SKM-1 treated with dmso at 0.1 percent for 144 hours (cell line): ENCODE data around the gene NDFIP2.
A peak's percentile ranks its signal among the peaks of the same experiment; 100 is the strongest.

Source experiments
- DNase-seq: peaks from one replicate; lab custom pipeline; 2025; ENCODE audit not compliant: unreplicated experiment; lab: John Stamatoyannopoulos, UW

The NDFIP2 gene

GRCh38 chr13:79492313-79492798 is 11.4 kb downstream of the NDFIP2 start:
- no peak for DNase-seq

- no peak for DNase-seq
Observed at GRCh38 chr13:79492918-79493594, 12.1 kb downstream of the NDFIP2 start.

GRCh38 chr13:79496188-79496587 is 15.2 kb downstream of the NDFIP2 start:
- no peak for DNase-seq

- DNase-seq, result no peak
Observed at GRCh38 chr13:79497064-79497463, 16.1 kb downstream of the NDFIP2 start.

GRCh38 chr13:79497852-79498251 is 16.9 kb downstream of the NDFIP2 start:
- DNase-seq, result no peak

GRCh38 chr13:79500829-79501228 is 19.9 kb downstream of the NDFIP2 start:
- DNase-seq, result no peak

DNA sequence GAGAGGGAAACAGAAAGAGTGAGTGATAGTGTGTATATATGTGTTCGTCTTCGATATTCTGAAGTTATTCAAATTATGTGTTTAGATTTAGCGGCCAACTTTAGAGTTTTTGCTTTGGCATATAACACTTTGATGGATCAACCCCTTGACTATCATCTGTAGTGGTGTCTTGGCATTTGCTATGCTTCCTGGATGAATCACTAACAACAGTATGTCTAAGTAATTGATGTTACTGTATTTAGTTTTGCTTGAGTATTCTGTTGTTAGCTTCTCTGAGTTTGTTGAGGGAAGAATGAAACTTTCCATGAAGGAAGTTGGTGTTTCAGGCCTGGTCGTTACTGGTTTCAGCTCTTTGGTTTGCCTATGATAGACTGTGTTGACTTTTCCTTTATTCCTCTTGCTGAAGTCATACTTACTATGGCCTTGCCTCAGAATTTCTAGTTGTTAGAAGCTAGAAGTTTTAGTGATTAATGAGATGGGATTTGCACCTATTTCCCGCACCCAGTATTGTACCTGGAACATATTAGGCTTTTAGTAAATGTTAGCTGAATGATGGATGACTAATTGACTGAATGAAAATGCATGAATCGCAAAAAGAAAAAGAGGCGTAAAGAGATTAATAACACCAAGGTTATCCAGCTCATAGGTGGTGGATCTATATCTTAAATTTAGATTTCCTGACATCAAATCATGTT is 20.7 kb downstream of the NDFIP2 start:
- DNase-seq, result no peak

DNA sequence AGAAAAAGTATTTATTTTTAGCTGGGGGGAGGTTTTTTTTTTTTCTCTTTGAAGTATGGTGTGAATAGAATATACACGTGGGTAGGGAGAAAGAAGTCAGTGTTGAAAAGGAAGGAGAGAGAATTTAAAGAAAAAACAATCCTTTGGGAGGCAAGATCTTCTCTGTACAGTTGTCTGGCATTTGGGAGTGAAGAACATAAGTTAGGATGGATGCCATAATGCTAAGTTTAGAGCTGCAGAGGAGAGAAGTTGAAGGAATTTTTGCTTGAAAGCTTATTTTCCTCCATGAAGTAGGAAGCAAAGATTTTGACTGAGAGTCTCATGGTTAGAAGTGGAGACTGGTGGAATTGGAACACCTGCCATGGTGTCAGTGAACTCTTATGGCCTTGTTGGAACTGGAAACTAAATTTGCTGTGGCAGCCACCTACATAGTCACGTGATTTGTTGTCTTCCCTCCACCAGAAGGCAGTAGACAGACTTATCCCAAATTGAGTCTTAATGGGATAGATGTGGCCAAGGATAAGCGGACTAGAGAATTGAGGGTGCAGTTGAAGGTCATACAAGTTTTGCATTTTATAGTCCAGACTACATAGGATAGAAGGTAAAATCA is 22.0 kb downstream of the NDFIP2 start:
- DNase-seq, result no peak

DNA sequence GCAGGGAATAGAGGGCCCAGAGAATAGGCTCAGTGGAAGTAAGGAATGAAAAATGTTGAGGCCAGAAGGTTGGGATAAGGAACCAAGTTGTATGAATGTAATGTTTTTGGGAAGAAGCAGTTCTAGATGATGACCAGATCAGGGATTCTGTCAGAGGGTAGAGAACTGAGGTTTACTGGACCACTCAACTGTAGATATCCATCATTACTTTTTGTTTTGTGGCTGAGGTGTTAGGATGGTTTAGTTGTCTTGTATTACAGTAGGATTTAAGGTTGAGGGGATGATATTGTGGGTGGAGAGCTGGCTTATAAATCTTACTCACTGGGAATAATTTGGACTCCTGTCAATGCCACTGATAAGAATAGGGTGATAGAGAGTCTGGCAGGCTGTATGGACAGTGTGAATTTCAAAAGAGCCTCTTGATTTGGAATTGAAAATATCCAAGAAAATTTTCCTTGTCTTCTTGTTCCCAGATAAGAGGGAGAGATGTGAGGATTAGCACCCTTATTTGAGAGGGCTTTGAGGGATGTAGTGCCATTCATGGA is 22.6 kb downstream of the NDFIP2 start:
- DNase-seq, result no peak

DNA sequence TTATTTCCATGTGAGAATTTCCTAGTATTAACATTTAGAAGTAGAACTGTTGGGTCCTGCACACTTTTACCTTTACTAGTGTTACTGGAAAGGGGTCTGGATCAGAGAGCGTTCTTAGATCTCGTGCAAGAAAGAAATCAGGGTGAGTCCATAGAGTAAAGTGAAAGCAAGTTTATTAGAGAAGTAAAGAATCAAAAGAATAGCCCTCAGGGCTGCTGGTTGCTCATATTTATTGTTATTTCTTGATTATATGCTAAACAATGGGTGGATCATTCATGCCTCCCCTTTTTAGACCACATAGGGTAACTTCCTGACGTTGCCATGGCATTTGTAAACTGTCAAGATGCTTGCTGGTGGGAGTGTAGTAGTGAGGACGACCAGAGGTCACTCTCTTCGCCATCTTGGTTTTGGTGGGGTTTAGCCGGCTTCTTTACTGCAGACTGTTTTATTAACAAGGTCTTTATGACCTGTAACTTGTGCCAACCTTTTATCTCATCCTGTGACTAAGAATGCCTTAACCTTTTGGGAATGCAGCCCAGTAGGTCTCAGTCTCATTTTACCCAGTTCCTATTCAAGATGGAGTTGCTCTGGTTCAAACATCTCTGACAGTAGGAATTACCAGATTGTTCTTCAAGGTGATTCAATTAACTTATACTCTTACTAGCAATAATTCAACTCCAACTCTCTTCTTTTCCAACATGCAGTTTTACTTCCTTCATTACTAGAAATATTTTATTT is 27.4 kb downstream of the NDFIP2 start:
- DNase-seq, result no peak

GRCh38 chr13:79511611-79512010 is 30.7 kb downstream of the NDFIP2 start:
- DNase-seq, result no peak

GRCh38 chr13:79512950-79513349 is 32.0 kb downstream of the NDFIP2 start:
- DNase-seq, result no peak

GRCh38 chr13:79516595-79516994 is 35.6 kb downstream of the NDFIP2 start:
- no peak for DNase-seq

GRCh38 chr13:79519255-79519654 is 38.3 kb downstream of the NDFIP2 start:
- no peak for DNase-seq

- peak; percentile 41 for DNase-seq
Observed at GRCh38 chr13:79522583-79522982, 41.6 kb downstream of the NDFIP2 start.

GRCh38 chr13:79525064-79525857 is 44.3 kb downstream of the NDFIP2 start:
- DNase-seq, result peak; percentile 73

DNA sequence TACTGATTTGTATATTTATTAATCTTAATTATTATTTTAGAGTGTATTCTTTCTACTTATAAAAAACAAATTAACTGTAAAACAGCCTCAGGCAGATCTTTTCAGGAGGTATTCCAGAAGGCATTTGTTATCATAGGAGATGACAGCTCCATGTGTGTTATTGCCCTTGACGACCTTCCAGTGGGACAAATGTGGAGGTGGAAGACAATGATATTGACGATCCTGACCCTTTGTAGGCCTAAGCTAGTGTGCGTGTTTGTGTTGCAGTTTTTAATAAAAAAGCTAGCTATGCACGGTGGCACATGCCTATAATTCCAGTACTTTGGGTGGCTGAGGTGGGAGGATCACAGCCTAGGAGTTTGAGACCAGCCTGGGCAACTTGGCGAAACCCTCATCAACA is 46.7 kb downstream of the NDFIP2 start:
- DNase-seq, result no peak

DNA sequence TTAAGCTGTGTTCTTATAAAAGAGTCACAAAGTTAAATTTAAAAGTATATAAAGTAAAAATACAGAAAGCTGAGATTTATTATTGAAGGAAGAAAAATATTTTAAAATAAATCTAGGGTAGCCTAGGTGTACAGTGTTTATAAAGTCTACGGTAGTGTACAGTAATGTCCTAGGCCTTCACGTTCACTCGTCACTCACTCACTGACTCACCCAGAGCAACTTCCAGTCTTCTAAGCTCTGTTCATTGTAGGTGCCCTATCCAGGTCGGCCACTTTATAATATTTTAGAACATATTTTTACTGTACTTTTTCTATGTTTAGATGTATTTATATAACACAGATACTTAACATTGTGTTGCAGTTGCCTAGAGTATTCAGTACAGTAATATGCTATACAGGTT is 47.4 kb downstream of the NDFIP2 start:
- no peak for DNase-seq

GRCh38 chr13:79528759-79529191 is 47.8 kb downstream of the NDFIP2 start:
- no peak for DNase-seq

DNA sequence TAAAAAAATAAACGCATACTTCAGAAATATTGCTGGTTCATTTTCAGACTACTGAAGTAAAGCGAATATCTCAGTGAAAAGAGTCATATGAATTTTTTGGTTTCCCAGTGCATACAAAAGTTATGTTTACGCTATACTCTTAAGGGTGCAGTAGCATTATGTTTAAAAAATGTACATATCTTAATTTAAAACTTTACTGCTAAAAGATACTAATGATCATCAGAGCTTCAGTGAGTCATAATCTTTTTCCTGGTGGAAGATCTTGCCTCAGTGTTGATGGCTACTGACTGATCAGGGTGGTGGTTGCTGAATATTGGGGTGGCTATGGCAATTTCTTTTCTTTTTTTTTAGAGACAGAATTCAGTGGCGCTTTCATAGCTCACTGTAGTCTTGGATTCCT is 48.9 kb downstream of the NDFIP2 start:
- no peak for DNase-seq
